GM12874 (cell line): ENCODE data around the gene C19orf73.

ENCODE experiments used
- CTCF ChIP-seq: IDR thresholded peaks from 2 replicates; pipeline ENCODE4 v1.5.1; 2011; ENCODE audit warnings: low read depth, mild to moderate bottlenecking, control low read depth, low read length, moderate library complexity; ENCODE audit not compliant: insufficient read depth

Gene C19orf73

GRCh38 chr19:49069026-49069425, 49.9 kb downstream of the C19orf73 start:
- no peak for TF ChIP-seq CTCF
